GM10248 (cell line): ENCODE results near the gene ADAMTS12.

ENCODE experiments used
- CTCF ChIA-PET: fragments of 300-600 bp; sonication (Branson Sonifier 250); formaldehyde crosslinking; extraction: SDS; loops from one replicate; lab custom pipeline; 2021; ENCODE audit warnings: antibody characterized with exemption; lab: Yijun Ruan, JAX
- POLR2A ChIA-PET: fragments of 350-650 bp; sonication (Branson Sonifier 250); formaldehyde crosslinking; extraction: SDS; loops from one replicate; lab custom pipeline; 2020; ENCODE audit warnings: antibody characterized with exemption; lab: Yijun Ruan, JAX
- DNase-seq: peaks from one replicate; pipeline ENCODE4 v3.0.0; 2012; ENCODE audit errors: extremely low spot score
- TF ChIP-seq, protein P1 (sequence below): IDR thresholded peaks from 2 replicates; pipeline ENCODE4 v1.5.1; 2012; ENCODE audit warnings: mild to moderate bottlenecking, low read depth; ENCODE audit errors: extremely low read depth, missing control alignments, control extremely low read depth

ADAMTS12 gene

DNA sequence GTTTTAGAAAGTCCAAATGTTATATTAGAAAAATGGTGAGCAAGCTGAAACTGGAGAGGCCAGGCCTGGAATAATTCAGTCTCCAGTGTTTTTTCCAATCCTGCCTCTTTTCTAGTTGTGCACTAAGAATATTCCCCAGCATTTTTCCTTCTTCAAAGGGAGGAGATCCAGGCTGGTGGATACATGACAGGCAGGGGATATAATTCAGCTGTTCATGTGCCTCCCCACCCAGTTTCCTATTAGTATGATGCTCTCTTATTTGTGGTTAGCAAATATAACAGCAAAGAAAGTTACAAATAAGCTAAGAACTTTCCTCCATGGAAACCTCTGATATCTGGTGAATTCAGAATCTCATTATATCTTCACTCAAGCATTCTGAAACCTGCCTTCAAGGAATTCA, 234.6 kb downstream of the ADAMTS12 start:
- DNase-seq: no peak
- ChIA-PET CTCF (interaction anchor here (1.0 to 1.8 kb wide), 2 partner anchors 9 to 15 kb away, joined by 4 read pairs; no protein-coding TSS in a partner anchor), POLR2A (no interaction called here)
- TF ChIP-seq, protein P1, sequence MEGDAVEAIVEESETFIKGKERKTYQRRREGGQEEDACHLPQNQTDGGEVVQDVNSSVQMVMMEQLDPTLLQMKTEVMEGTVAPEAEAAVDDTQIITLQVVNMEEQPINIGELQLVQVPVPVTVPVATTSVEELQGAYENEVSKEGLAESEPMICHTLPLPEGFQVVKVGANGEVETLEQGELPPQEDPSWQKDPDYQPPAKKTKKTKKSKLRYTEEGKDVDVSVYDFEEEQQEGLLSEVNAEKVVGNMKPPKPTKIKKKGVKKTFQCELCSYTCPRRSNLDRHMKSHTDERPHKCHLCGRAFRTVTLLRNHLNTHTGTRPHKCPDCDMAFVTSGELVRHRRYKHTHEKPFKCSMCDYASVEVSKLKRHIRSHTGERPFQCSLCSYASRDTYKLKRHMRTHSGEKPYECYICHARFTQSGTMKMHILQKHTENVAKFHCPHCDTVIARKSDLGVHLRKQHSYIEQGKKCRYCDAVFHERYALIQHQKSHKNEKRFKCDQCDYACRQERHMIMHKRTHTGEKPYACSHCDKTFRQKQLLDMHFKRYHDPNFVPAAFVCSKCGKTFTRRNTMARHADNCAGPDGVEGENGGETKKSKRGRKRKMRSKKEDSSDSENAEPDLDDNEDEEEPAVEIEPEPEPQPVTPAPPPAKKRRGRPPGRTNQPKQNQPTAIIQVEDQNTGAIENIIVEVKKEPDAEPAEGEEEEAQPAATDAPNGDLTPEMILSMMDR: no peak

DNA sequence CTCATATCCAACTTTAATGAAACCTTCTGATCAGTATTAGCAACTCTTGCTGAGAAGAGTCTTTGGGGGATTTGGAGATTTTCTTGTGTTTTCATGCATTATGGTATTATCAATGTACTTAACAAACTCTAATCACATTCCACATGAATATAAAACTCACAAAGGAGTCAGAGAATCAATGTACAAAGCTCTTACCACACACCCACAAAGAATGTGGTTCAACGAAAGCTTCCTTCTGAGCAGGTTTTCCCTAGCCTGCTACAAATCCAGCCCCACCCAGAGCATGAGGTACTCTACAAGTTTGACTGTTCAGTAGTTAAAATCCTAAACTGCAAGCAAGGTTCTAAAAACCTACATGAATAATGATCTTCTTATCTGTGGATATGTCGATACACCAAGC, 240.9 kb downstream of the ADAMTS12 start:
- DNase-seq: no peak
- ChIA-PET POLR2A (no interaction called here), CTCF (interaction anchor here (1.3 to 3.9 kb wide), 4 partner anchors 12 to 31 kb away, joined by 3 to 17 read pairs (median 6); no protein-coding TSS in a partner anchor)
- TF ChIP-seq, protein P1: no peak

DNA sequence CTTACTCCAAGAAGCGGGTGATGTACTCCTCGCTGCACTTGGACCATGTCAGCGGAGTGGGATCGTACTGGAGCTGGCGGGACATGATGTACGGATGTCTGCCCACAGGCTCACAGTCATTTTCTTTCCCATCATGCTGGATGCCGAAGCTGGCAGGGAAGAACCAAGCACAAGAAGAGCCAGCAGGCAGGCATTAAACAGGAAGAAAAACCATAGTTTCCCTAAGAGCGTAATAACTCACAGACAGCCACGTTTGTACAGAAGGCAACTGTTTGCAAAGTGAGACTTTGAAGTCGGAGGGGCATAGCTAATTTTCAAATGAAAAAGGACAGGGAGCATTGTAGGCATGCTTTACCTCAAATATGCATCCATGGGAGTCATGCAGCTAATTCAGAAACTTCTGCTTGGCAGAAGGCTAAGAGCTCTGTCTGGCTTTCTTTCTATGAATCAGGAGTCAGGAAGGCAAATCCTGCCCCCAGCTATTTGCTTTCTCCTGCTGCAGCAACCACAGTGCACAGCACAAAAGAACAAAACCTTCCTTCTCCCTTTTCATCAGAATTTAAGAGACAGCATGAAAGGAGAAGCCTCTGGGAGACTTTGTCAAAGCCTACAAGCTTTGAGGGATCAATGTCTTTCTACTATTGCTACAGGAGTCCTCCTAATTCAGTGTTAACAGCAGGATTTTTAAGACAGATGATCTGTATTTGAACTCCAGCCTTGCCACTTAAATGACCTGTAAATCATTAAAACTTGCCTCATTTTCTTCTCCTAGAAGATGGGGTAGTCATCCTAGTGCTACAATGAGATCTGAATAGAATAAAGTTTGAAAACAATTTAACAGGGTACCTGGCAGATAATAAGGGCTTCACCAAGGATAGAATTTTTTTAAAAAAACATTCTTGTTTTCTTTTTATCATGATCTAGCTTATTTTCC, 242.0 kb downstream of the ADAMTS12 start:
- ChIA-PET POLR2A (no interaction called here), CTCF (interaction anchor here (1.3 to 3.9 kb wide), 5 partner anchors 12 to 30 kb away, joined by 3 to 17 read pairs (median 7); no protein-coding TSS in a partner anchor)
- DNase-seq: no peak
- TF ChIP-seq, protein P1: no peak

DNA sequence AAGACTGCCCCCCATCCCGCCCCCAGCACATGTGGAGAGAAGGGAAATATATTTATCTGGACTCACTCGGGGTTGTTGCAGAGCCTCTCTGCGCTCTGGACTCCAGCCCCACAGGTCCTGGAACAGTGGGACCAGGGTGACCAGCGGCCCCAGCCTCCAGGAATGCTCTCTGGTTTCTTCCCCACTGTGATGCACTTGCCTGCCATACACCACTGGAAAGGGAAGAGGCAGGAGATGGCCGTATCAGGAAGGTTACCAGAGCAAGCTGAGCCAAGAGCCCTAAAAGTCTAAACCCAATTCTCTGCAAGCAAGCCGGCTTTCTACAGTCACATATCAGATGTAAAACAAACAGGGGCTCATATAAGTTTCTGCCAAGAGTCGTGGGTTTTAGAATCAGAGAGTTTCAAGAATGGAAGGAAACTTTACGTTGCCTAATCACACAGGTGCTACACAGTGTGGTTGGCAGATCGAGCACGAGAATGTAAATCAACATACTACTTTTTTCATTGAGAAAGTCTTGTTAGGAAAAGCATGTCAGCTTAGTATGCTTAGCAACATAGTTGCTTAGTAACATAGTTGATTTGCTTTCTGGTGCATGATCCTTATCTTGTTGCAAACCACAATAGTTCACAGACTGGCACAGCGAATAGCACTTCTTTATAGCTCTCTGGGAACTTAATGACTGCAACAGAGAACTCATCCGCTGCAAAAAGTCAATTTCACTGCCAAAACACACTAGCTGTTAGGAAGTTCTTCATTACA, 249.9 kb downstream of the ADAMTS12 start:
- CTCF ChIA-PET: interaction anchor here (1.2 to 1.5 kb wide), 2 partner anchors 18 to 54 kb away, joined by 4 read pairs; no protein-coding TSS in a partner anchor
- TF ChIP-seq, protein P1: no peak
- POLR2A ChIA-PET: no interaction called here
- DNase-seq: no peak

DNA sequence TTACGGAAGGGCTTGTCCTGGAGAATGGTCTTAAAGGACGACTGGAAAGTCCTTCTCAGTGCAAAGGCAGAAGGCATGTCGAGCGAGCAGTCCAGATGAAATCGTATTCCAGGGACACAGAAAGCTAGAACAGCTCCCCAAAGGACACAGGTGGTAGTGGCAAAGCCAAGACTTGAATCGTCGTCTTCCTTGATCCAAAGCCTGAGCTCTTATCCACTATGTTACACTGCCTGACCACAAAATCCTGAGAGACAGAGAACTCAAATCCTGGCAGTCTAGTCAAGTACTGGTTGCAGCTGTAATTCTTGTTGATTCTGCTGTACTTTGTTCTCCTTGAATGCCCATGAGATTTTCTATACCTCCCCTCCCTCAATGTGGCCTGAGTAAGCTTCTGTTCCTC, 252.3 kb downstream of the ADAMTS12 start:
- CTCF ChIA-PET: interaction anchor here (1.0 to 3.9 kb wide), 3 partner anchors 11 to 26 kb away, joined by 3 to 17 read pairs (median 3); no protein-coding TSS in a partner anchor
- TF ChIP-seq, protein P1: no peak
- POLR2A ChIA-PET: no interaction called here
- no peak for DNase-seq

DNA sequence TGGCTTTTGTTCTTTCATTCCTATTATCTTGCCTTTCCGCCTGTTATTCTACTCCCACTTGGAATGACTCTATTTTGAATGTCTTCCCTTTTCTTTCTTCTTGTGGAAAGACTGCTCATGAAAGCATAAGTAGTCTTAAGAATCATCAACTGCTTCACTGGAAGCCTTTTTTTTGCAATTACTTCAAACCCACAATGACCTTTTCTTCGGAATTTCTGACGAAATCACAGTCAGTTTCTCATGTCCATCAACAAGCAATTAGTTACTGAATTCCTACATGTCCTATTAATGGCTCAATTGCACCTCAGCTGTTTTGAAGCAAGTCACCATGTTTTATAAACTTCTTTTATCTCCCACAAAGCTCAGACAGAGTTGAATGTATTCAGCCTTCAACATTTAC, 254.8 kb downstream of the ADAMTS12 start:
- TF ChIP-seq, protein P1: no peak
- POLR2A ChIA-PET: no interaction called here
- CTCF ChIA-PET: interaction anchor here (0.9 to 3.9 kb wide), 6 partner anchors 8 to 333 kb away, joined by 3 to 17 read pairs (median 3); no protein-coding TSS in a partner anchor
- no peak for DNase-seq
